Measurements from ENCODE around the gene THG1L.

DNA sequence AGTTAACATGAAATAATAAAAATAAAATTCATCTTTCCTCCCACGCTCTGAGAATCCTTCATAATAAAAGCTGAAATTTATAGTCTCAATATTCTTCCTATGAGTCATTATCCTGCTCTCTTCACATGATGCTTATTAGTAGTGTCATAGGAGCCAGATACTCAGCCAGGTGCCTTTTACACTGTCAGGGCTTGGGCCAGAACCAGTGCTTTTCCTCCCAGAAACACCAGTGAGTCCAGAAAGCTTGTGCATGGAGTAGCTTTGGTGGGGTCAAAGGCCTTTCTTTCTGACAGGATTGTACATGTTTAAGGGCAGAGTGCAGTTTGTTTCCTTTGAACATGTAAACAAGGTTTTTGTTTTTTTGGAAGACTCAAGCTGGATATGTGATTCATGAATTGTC is 19.1 kb downstream of the THG1L start:
- TF ChIP-seq CEBPB (IDR thresholded peaks at IDR 0.05) (no peak), EGR1 (IDR thresholded peaks at IDR 0.05) (no peak), FOXM1 (IDR thresholded peaks at IDR 0.05; ENCODE audit: borderline replicate concordance, low read depth) (no peak), RAD21 (IDR thresholded peaks at IDR 0.05; ENCODE audit: low read depth) (no peak), TAF1 (IDR thresholded peaks at IDR 0.05; ENCODE audit: low read depth) (no peak)
- TF ChIP-seq, protein P1, sequence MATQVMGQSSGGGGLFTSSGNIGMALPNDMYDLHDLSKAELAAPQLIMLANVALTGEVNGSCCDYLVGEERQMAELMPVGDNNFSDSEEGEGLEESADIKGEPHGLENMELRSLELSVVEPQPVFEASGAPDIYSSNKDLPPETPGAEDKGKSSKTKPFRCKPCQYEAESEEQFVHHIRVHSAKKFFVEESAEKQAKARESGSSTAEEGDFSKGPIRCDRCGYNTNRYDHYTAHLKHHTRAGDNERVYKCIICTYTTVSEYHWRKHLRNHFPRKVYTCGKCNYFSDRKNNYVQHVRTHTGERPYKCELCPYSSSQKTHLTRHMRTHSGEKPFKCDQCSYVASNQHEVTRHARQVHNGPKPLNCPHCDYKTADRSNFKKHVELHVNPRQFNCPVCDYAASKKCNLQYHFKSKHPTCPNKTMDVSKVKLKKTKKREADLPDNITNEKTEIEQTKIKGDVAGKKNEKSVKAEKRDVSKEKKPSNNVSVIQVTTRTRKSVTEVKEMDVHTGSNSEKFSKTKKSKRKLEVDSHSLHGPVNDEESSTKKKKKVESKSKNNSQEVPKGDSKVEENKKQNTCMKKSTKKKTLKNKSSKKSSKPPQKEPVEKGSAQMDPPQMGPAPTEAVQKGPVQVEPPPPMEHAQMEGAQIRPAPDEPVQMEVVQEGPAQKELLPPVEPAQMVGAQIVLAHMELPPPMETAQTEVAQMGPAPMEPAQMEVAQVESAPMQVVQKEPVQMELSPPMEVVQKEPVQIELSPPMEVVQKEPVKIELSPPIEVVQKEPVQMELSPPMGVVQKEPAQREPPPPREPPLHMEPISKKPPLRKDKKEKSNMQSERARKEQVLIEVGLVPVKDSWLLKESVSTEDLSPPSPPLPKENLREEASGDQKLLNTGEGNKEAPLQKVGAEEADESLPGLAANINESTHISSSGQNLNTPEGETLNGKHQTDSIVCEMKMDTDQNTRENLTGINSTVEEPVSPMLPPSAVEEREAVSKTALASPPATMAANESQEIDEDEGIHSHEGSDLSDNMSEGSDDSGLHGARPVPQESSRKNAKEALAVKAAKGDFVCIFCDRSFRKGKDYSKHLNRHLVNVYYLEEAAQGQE (IDR thresholded peaks at IDR 0.05; ENCODE audit: low read depth), result no peak

All from Ishikawa (cell line).